Nucleus accumbens (tissue), 56 donors: ENCODE results near the gene DOCK9.
"Not testable (repeated sequence)": the region's sequence is repeated elsewhere in the genome, so short reads cannot be mapped to it uniquely, and the experiment has no call there.

ENCODE experiments used
- DNase-seq, 56 donors: peaks; one replicate each; lab custom pipeline; 2025; lab: John Stamatoyannopoulos, UW

DOCK9 gene

GRCh38 chr13:98838776-98839175 is 139.1 kb downstream of the DOCK9 start:
- no peak for DNase-seq

- DNase-seq, result no peak
These were observed 140.0 kb downstream of the DOCK9 start for GRCh38 chr13:98837896-98838295.

GRCh38 chr13:98835156-98835555 is 142.7 kb downstream of the DOCK9 start:
- DNase-seq, result no peak

GRCh38 chr13:98834254-98834960 is 143.5 kb downstream of the DOCK9 start:
- DNase-seq, result peak in 2 of 56 donors; percentile 3 to 4

- DNase-seq, result no peak
These were observed 146.6 kb downstream of the DOCK9 start for GRCh38 chr13:98831236-98831635.

- DNase-seq, result no peak
These were observed 148.3 kb downstream of the DOCK9 start for GRCh38 chr13:98829541-98829940.

- DNase-seq, result no peak
These were observed 149.2 kb downstream of the DOCK9 start for GRCh38 chr13:98828614-98829013.

GRCh38 chr13:98827449-98827848 is 150.4 kb downstream of the DOCK9 start:
- DNase-seq, result no peak

- peak in 2 of 56 donors; percentile 11 to 17 for DNase-seq
These were observed 151.7 kb downstream of the DOCK9 start for GRCh38 chr13:98826146-98826545.

- peak in 1 of 56 donors; percentile 28 for DNase-seq
These were observed 152.2 kb downstream of the DOCK9 start for GRCh38 chr13:98825659-98826058.

GRCh38 chr13:98824376-98825160 is 153.3 kb downstream of the DOCK9 start:
- DNase-seq, result no peak

GRCh38 chr13:98823442-98823841 is 154.4 kb downstream of the DOCK9 start:
- DNase-seq, result no peak

GRCh38 chr13:98822225-98822606 is 155.6 kb downstream of the DOCK9 start:
- DNase-seq, result no peak

- DNase-seq, result no peak
These were observed 156.3 kb downstream of the DOCK9 start for GRCh38 chr13:98821372-98822224.

- no peak for DNase-seq
These were observed 157.0 kb downstream of the DOCK9 start for GRCh38 chr13:98820744-98821371.

GRCh38 chr13:98820300-98820699 is 157.6 kb downstream of the DOCK9 start:
- DNase-seq, result no peak

- DNase-seq, result no peak
These were observed 158.4 kb downstream of the DOCK9 start for GRCh38 chr13:98819382-98820010.

- no peak for DNase-seq
These were observed 161.5 kb downstream of the DOCK9 start for GRCh38 chr13:98816406-98816805.

GRCh38 chr13:98813993-98814392 is 163.9 kb downstream of the DOCK9 start:
- DNase-seq, result no peak

GRCh38 chr13:98812186-98812790 is 165.6 kb downstream of the DOCK9 start:
- DNase-seq, result not testable (repeated sequence)
